A673 (cell line): Measurements from ENCODE around the gene CAMTA2.

Experiments
- CTCF ChIP-seq: fragments of 300-800, 200-600 bp; sonication (generic); conservative IDR thresholded peaks from 2 replicates; pipeline ENCODE4 v1.5.1; 2017; ENCODE audit warnings: low read depth, mild to moderate bottlenecking, antibody characterized with exemption, low read length, moderate library complexity, mixed read lengths
- EZH2 ChIP-seq: fragments of 200-600 bp; sonication (generic); IDR thresholded peaks from 2 replicates; pipeline ENCODE4 v1.6.1; 2017; ENCODE audit warnings: borderline replicate concordance, low read depth, mild to moderate bottlenecking, mixed read lengths, antibody characterized with exemption, low read length; ENCODE audit not compliant: poor library complexity, severe bottlenecking

- no peak for TF ChIP-seq EZH2
- no peak for TF ChIP-seq CTCF
Measured at GRCh38 chr17:4986403-4986802, 1.1 kb downstream of the CAMTA2 start.
